ENCODE measurements around the gene CCDC85C. TPM values are rescaled to one million over a fixed set of nuclear protein-coding genes. Genes with fewer than 3 reads are reported as not detected.

CCDC85C gene
- total RNA-seq, 1 donor from 2014 or later = 41.0 TPM

- no peaks in the 10 kb centered on the region for H3K27me3 ChIP-seq (ENCODE audit: low read depth)
- H3K36me3 ChIP-seq = peaks cover 94% of the 10 kb centered on the region
These were observed 152.8 kb downstream of the CCDC85C start for GRCh38 chr14:99451234-99451633.

GRCh38 chr14:99450266-99450665, 153.7 kb downstream of the CCDC85C start:
- Histone ChIP-seq H3K4me3 (no peak overlapping the region), H3K27ac (replicated peaks) (no peak overlapping the region), H3K27me3 (ENCODE audit: low read depth) (no peaks in the 10 kb centered on the region), H3K9me3 (replicated peaks) (no peaks in the 10 kb centered on the region), H3K4me1 (peaks cover 20% of the 10 kb centered on the region), H3K36me3 (peaks cover 94% of the 10 kb centered on the region)
- intact Hi-C loops (cut with micrococcal nuclease) = no loop called here
- DNase-seq = no peak
- TF ChIP-seq CTCF (IDR thresholded peaks at IDR 0.05; ENCODE audit: borderline replicate concordance) = no peak

More at GRCh38 chr14:99451234-99451633, 152.8 kb downstream of the CCDC85C start:
- intact Hi-C loops (cut with micrococcal nuclease) = no loop called here
- TF ChIP-seq CTCF (IDR thresholded peaks at IDR 0.05; ENCODE audit: borderline replicate concordance) = no peak
- Histone ChIP-seq H3K4me1 (peaks cover 20% of the 10 kb centered on the region), H3K9me3 (replicated peaks) (no peaks in the 10 kb centered on the region), H3K4me3 (no peak overlapping the region), H3K27ac (replicated peaks) (no peak overlapping the region)
- no peak for DNase-seq

Other genes starting within 250 kb of the CCDC85C start
- gene SETD3, start 123.3 kb downstream of the CCDC85C start, total RNA-seq = 101 TPM
- gene CCNK, start 122.8 kb downstream of the CCDC85C start, total RNA-seq = 32.2 TPM
- 1.2 TPM for gene HHIPL1, start 40.9 kb upstream of the CCDC85C start, total RNA-seq
- 4.2 TPM for gene CYP46A1, start 80.1 kb upstream of the CCDC85C start, total RNA-seq
- 33.3 TPM for gene EML1, start 189.2 kb upstream of the CCDC85C start, total RNA-seq